Endothelial cell (in vitro differentiated cells): ENCODE measurements around the gene PAGR1. TPM values are rescaled to one million over a fixed set of nuclear protein-coding genes. Genes with fewer than 3 reads are reported as not detected.

ENCODE experiments used
- DNase-seq: peaks from one replicate; pipeline ENCODE4 v3.0.0; 2021; ENCODE audit warnings: low spot score
- H3K27ac Mint-ChIP-seq: one replicate; pipeline ENCODE4 v1.8.0; 2021; ENCODE audit warnings: mixed read lengths, inconsistent platforms; ENCODE audit not compliant: unreplicated experiment
- H3K27me3 Mint-ChIP-seq: one replicate; pipeline ENCODE4 v1.8.0; 2021; ENCODE audit warnings: mild to moderate bottlenecking, moderate library complexity, mixed read lengths, inconsistent platforms; ENCODE audit not compliant: unreplicated experiment
- H3K36me3 Mint-ChIP-seq: one replicate; pipeline ENCODE4 v1.8.0; 2021; ENCODE audit warnings: mild to moderate bottlenecking, low read depth, mixed read lengths, inconsistent platforms; ENCODE audit not compliant: unreplicated experiment
- H3K4me1 Mint-ChIP-seq: one replicate; pipeline ENCODE4 v1.8.0; 2021; ENCODE audit warnings: mild to moderate bottlenecking, mixed read lengths, inconsistent platforms; ENCODE audit not compliant: unreplicated experiment
- H3K4me3 Mint-ChIP-seq: one replicate; pipeline ENCODE4 v1.8.0; 2021; ENCODE audit warnings: mild to moderate bottlenecking, mixed read lengths, inconsistent platforms; ENCODE audit not compliant: unreplicated experiment
- H3K9me3 Mint-ChIP-seq: one replicate; pipeline ENCODE4 v1.8.0; 2021; ENCODE audit warnings: mixed read lengths, inconsistent platforms; ENCODE audit not compliant: unreplicated experiment
- CTCF ChIP-seq: fragments of 200-600 bp; sonication (generic); IDR thresholded peaks from one replicate; pipeline ENCODE4 v1.5.0; 2021; ENCODE audit warnings: antibody characterized with exemption; ENCODE audit not compliant: unreplicated experiment
- total RNA-seq: library from RNA; stranded (reverse); fragmentation: NEBNext Ultra II Directional; extraction: Animal tissue kit (Norgen Biotek cat#: 25700); gene quantifications from one replicate; pipeline ENCODE4 v1.2.1, GENCODE V29; 2021; ENCODE audit not compliant: unreplicated experiment

The PAGR1 gene
- total RNA-seq, 1 donor from 2014 or later: 38.6 TPM

DNA sequence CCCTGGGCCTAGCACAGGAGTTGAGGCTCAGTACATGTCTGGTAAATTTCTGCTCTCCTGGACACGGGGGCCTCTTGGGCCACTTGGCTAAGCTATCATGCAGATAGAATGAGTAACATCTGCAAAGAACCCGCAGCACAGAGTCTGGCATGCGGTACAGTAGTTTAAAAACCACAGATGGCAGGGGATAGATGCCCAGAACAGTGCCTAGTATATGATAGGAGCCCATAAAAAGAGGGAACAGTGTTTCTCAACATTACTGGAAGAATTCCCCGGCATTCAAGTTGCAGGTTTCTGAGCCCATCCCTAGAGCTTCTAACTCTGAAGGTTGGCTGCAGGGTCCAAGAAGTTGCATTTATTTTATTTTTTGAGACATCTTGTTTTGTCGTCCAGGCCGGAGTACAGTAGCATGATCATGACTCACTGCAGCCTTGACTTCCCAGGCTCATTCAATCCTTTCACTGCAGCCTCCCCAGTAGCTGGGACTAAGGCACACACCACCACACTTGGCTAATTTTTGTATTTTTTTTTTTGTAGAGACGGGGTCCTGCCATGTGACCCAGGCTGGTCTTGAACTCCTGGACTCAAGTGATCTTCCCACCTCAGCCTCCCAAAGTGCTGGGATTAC is 41.3 kb downstream of the PAGR1 start:
- Mint-ChIP-seq H3K4me1 (peaks cover 13% of the 10 kb centered on the region), H3K27ac (no peak overlapping the region), H3K4me3 (no peak overlapping the region), H3K36me3 (peaks cover 11% of the 10 kb centered on the region), H3K9me3 (no peaks in the 10 kb centered on the region), H3K27me3 (peaks cover 10% of the 10 kb centered on the region)
- no peak for DNase-seq
- no peak for TF ChIP-seq CTCF

DNA sequence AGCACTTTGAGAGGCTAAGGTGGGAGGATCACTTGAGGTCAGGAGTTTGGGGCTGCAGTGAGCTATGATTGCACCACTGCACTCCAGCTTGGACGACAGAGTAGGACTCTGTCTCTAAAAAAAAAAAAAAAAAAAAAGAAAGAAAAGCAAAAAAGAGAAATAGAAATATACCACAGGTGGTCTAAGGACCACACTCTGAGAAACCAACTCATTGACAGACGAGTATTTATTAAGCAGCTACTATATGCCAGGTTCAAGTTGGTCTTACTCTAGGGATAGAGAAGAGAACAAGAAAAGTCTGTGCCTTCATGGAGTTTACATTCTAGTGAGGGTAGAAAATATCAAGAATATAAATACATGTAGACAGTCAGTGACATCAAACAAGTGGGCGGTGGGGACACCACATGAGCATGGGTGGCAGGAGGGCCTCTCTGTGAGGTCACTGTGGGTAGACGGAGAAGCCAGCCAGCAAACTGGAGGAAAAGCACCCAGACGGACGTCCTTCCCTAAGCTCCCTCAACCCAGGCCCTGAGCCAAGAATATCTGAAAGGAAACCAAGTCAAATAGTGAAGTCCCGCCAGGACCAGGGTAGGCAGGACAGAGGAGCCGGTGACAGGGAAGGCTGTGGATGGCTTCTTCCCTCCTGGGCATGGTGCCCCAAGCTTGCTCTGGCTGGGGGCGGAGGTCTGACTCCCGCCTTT is 42.3 kb downstream of the PAGR1 start:
- Mint-ChIP-seq H3K4me1 (peaks cover 16% of the 10 kb centered on the region), H3K27me3 (peaks cover 12% of the 10 kb centered on the region), H3K36me3 (peaks cover 11% of the 10 kb centered on the region), H3K9me3 (no peaks in the 10 kb centered on the region), H3K27ac (no peak overlapping the region), H3K4me3 (peak overlapping the region; percentile 43)
- TF ChIP-seq CTCF: no peak
- DNase-seq: no peak

DNA sequence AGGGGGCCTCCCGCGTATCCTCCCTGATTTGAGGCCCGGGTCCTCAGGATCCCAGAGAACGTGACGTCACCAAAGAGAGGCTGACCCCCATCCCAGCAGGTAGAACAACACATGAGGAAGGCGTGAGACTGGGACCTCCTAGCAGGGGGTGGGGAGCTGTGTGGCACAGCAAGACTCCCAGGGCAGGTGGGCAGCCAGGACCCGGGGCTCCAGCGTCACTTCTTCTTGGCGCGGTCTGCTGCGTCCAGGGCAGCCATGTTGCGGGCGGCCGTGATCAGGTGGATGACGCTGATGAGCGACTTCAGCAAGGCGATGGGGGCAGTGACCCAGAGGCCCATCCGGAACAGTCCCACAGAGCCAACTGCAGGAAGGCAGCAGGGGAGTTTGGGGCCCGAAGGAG is 43.0 kb downstream of the PAGR1 start:
- H3K9me3 Mint-ChIP-seq: no peaks in the 10 kb centered on the region
- no peak overlapping the region for H3K4me3 Mint-ChIP-seq
- H3K36me3 Mint-ChIP-seq: peaks cover 11% of the 10 kb centered on the region
- H3K27me3 Mint-ChIP-seq: peaks cover 12% of the 10 kb centered on the region
- no peak for DNase-seq
- no peak for TF ChIP-seq CTCF
- no peak overlapping the region for H3K27ac Mint-ChIP-seq
- H3K4me1 Mint-ChIP-seq: peaks cover 16% of the 10 kb centered on the region

- Mint-ChIP-seq H3K27me3 (peaks cover 13% of the 10 kb centered on the region), H3K4me3 (no peak overlapping the region), H3K4me1 (peaks cover 16% of the 10 kb centered on the region), H3K9me3 (no peaks in the 10 kb centered on the region), H3K27ac (no peak overlapping the region), H3K36me3 (peaks cover 11% of the 10 kb centered on the region)
- DNase-seq: no peak
- TF ChIP-seq CTCF: no peak
Measured at GRCh38 chr16:29860218-29860617, 44.3 kb downstream of the PAGR1 start.

GRCh38 chr16:29862383-29862883 is 46.5 kb downstream of the PAGR1 start:
- H3K9me3 Mint-ChIP-seq: no peaks in the 10 kb centered on the region
- H3K36me3 Mint-ChIP-seq: peaks cover 11% of the 10 kb centered on the region
- peaks cover 13% of the 10 kb centered on the region for H3K27me3 Mint-ChIP-seq
- TF ChIP-seq CTCF: no peak
- peak overlapping the region; percentile 97 for H3K4me3 Mint-ChIP-seq
- peak overlapping the region; percentile 76 for H3K27ac Mint-ChIP-seq
- DNase-seq: peak; percentile 21
- H3K4me1 Mint-ChIP-seq: peaks cover 16% of the 10 kb centered on the region
